Fibroblast of villous mesenchyme (primary cell): ENCODE results near the gene PTPRU. TPM values are rescaled to one million over a fixed set of nuclear protein-coding genes. Genes with fewer than 3 reads are reported as not detected.

Experiments
- DNase-seq: peaks from one replicate; pipeline ENCODE4 v3.0.0-alpha.2; 2010; ENCODE audit warnings: low read depth
- H3K4me3 ChIP-seq: 2 replicates; pipeline ENCODE4 v1.5.1; 2011; ENCODE audit warnings: low read depth, mild to moderate bottlenecking, low read length
- total RNA-seq: library from RNA; depleted of rRNA; stranded (reverse); fragments of >200 nt; gene quantifications from 2 replicates; pipeline ENCODE4 v1.2.3, GENCODE V29; 2012
- TF ChIP-seq, protein P1 (sequence below): IDR thresholded peaks from 2 replicates; pipeline ENCODE4 v1.5.1; 2012; ENCODE audit warnings: low read depth, mild to moderate bottlenecking, low read length; ENCODE audit not compliant: insufficient read depth

PTPRU gene
- total RNA-seq, 1 donor, result 6.9 TPM

DNA sequence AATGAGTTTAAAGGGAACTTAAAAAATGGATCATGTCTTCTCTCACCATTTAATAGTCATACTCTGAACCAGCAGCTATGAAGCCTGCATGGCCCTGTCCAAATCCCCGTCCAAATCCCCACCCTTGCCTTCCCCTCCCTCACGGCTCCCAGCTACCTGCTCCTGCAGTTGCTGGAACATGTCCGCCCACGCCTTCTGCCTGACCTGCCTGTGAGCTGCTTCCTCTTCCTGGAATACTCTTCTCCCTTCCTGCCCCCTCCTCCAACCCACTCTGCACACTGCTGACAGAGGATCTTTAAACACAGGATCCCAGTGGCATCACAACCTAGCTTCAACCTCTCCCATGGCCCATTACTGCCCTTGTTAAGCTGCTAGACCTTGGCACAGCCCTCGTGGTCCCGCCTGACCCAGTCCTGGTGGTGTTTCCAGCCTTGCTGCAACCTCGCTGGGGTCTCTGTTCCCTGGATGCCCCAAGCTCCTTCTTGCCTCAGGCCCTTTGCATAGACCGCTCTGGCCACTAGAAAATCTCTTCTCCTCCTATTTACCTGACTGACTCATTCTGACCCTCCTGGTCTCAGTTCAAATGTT, 118.3 kb downstream of the PTPRU start:
- TF ChIP-seq, protein P1, sequence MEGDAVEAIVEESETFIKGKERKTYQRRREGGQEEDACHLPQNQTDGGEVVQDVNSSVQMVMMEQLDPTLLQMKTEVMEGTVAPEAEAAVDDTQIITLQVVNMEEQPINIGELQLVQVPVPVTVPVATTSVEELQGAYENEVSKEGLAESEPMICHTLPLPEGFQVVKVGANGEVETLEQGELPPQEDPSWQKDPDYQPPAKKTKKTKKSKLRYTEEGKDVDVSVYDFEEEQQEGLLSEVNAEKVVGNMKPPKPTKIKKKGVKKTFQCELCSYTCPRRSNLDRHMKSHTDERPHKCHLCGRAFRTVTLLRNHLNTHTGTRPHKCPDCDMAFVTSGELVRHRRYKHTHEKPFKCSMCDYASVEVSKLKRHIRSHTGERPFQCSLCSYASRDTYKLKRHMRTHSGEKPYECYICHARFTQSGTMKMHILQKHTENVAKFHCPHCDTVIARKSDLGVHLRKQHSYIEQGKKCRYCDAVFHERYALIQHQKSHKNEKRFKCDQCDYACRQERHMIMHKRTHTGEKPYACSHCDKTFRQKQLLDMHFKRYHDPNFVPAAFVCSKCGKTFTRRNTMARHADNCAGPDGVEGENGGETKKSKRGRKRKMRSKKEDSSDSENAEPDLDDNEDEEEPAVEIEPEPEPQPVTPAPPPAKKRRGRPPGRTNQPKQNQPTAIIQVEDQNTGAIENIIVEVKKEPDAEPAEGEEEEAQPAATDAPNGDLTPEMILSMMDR, result no peak
- no peak for DNase-seq
- no peak overlapping the region for H3K4me3 ChIP-seq

DNA sequence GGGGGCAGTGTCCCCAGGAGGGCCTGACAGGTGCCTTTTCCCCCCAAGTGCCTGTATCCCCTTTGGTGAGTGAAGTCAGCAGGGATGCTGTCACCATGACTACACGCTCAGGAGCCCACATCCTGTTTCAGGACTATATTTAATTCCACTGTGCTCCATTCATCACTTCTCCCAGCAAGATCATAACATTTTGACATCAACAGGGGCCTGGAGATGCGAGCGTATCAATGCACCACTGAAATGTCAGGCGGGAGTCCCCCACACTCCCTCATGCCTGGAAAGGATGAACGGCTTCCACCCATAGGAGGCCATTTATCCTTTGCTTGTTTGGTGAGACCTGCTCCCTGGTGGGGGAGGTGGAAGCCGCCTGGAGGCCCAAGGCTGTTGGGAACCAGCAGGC, 119.1 kb downstream of the PTPRU start:
- H3K4me3 ChIP-seq, result no peak overlapping the region
- TF ChIP-seq, protein P1, result no peak
- no peak for DNase-seq

DNA sequence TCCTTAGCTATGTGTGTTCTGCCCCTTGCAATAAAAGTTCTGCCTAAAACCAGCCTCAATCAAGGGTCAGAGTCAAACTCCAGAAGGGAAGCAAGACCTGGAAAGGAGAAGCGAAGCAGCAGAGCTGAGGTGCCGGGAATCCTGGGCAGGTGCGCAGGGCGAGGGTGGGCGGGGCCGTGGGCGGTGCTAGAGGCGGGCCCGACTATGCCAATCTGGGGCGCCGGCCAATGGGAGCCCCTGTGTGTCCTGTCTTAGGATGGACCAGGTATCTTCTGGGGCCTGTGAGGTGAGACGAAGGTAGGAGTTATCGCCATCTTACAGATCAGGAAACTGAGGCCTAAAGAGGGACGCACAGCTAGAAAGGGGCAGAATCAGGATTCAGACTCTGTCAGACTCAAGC, 120.3 kb downstream of the PTPRU start:
- no peak for DNase-seq
- no peak overlapping the region for H3K4me3 ChIP-seq
- TF ChIP-seq, protein P1, result no peak

DNA sequence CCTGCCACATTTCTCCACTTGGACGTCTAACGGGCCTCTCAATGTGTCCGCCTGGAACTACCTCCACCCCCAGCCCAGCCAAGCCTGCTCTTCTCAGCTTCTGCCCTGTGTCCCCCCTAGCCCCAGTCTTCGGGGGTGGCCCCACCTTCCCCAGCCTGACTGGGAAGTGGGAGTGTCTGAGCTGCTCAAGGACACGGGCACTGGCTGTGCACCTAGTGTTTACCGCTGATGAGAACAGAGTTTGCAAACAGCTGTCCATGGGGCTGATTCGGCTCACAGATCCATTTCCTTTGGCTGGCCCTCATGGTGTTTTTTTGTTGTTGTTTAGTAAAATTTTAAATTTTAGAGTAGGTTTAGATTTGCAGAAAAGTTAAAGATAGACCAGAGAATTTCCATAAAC, 121.1 kb downstream of the PTPRU start:
- H3K4me3 ChIP-seq, result no peak overlapping the region
- TF ChIP-seq, protein P1, result no peak
- DNase-seq, result no peak

DNA sequence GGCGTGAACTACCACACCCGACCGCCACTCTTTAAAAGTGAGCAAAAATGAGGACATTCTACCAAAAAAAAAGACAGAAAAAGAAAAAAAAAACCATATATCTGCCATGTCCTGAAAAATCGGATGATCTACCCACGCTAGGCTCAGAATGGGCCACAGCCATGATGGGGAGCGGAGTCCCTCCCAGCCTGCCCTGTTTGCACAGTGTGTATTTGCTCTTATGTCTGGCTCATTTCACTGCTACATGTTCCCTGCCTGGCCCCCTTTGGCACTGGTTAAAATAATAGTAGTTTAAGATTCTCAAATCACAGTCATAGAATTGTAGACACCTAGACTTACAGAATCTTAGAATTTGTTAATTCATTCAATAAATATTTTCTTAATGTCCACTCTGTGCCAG, 121.9 kb downstream of the PTPRU start:
- TF ChIP-seq, protein P1, result no peak
- no peak overlapping the region for H3K4me3 ChIP-seq
- DNase-seq, result no peak

DNA sequence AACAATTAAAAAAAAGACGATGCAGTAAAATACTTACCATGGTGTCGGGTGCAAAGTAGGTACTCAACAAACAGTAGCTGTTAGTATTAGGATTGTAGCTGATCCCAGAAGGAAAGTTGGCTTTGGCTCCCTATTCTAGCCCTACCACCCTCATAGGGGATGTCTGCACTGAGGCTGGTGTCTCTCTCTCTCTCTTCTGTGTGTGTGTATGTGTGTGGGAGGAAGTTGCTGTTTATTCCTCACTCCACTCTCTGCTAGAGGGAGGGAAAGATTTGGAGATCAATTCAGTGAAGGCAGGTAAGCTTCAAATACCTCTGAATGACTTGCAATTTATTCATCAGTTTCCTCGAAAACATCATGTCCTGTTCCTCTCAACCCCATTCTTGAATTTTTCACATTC, 124.4 kb downstream of the PTPRU start:
- TF ChIP-seq, protein P1, result no peak

DNA sequence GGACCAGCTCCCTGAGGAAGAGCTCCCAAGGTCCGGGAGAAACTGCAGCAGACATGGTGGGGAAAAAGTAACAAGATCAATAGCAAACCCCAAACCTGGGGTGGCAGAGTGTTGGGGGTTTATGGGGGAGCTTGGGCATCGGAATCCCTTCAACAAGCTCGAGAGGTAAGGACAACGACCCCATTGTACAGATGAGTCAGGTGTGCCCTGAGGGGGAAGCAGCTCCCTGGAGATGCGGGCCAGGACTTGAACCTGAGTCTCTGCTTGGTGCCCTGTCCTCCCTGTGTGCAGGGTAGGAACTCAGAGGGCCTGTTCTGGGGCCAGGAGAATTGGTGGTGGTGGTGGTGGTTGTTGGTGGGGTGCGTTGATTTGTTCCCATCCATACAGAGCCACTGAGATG, 125.4 kb downstream of the PTPRU start:
- TF ChIP-seq, protein P1, result no peak
- DNase-seq, result no peak
- H3K4me3 ChIP-seq, result no peak overlapping the region

More for the DNA sequence above, 124.4 kb downstream of the PTPRU start:
- DNase-seq, result no peak
- H3K4me3 ChIP-seq, result no peak overlapping the region
